ENCODE measurements around the gene MYOM1.

The MYOM1 gene

GRCh38 chr18:3120356-3120755, 99.4 kb downstream of the MYOM1 start:
- no peak overlapping the region for H3K4me3 ChIP-seq (ENCODE audit: low read depth, low read length)

GRCh38 chr18:3119401-3120341, 100.1 kb downstream of the MYOM1 start:
- no peak overlapping the region for H3K4me3 ChIP-seq (ENCODE audit: low read depth, low read length)

- no peak overlapping the region for H3K4me3 ChIP-seq (ENCODE audit: low read depth, low read length)
Measured at GRCh38 chr18:3118195-3119010, 101.4 kb downstream of the MYOM1 start.

GRCh38 chr18:3117493-3118192, 102.1 kb downstream of the MYOM1 start:
- H3K4me3 ChIP-seq (ENCODE audit: low read depth, low read length), result no peak overlapping the region

GRCh38 chr18:3115447-3116030, 104.2 kb downstream of the MYOM1 start:
- no peak overlapping the region for H3K4me3 ChIP-seq (ENCODE audit: low read depth, low read length)

GRCh38 chr18:3114451-3114850, 105.3 kb downstream of the MYOM1 start:
- H3K4me3 ChIP-seq (ENCODE audit: low read depth, low read length), result no peak overlapping the region

- H3K4me3 ChIP-seq (ENCODE audit: low read depth, low read length), result no peak overlapping the region
Measured at GRCh38 chr18:3114026-3114425, 105.7 kb downstream of the MYOM1 start.

GRCh38 chr18:3111523-3112240, 108.1 kb downstream of the MYOM1 start:
- H3K4me3 ChIP-seq (ENCODE audit: low read depth, low read length), result no peak overlapping the region

- H3K4me3 ChIP-seq (ENCODE audit: low read depth, low read length), result no peak overlapping the region
Measured at GRCh38 chr18:3110034-3110752, 109.6 kb downstream of the MYOM1 start.

GRCh38 chr18:3107740-3108151, 112.0 kb downstream of the MYOM1 start:
- H3K4me3 ChIP-seq (ENCODE audit: low read depth, low read length), result no peak overlapping the region

GRCh38 chr18:3104190-3105054, 115.3 kb downstream of the MYOM1 start:
- H3K4me3 ChIP-seq (ENCODE audit: low read depth, low read length), result no peak overlapping the region

- no peak overlapping the region for H3K4me3 ChIP-seq (ENCODE audit: low read depth, low read length)
Measured at GRCh38 chr18:3103576-3103975, 116.2 kb downstream of the MYOM1 start.

GRCh38 chr18:3102983-3103382, 116.8 kb downstream of the MYOM1 start:
- H3K4me3 ChIP-seq (ENCODE audit: low read depth, low read length), result no peak overlapping the region

GRCh38 chr18:3100498-3101132, 119.2 kb downstream of the MYOM1 start:
- no peak overlapping the region for H3K4me3 ChIP-seq (ENCODE audit: low read depth, low read length)

- H3K4me3 ChIP-seq (ENCODE audit: low read depth, low read length), result no peak overlapping the region
Measured at GRCh38 chr18:3099327-3099726, 120.4 kb downstream of the MYOM1 start.

GRCh38 chr18:3097082-3097481, 122.7 kb downstream of the MYOM1 start:
- no peak overlapping the region for H3K4me3 ChIP-seq (ENCODE audit: low read depth, low read length)

GRCh38 chr18:3095921-3096320, 123.8 kb downstream of the MYOM1 start:
- H3K4me3 ChIP-seq (ENCODE audit: low read depth, low read length), result no peak overlapping the region

- no peak overlapping the region for H3K4me3 ChIP-seq (ENCODE audit: low read depth, low read length)
Measured at GRCh38 chr18:3094338-3094684, 125.5 kb downstream of the MYOM1 start.

All from iPS-11a (cell line).